ENCODE results near the gene CDH23. TPM values are rescaled to one million over a fixed set of nuclear protein-coding genes. Genes with fewer than 3 reads are reported as not detected.

The CDH23 gene
- total RNA-seq, 1 experiment from 2014 or later: 0.34 TPM

DNA sequence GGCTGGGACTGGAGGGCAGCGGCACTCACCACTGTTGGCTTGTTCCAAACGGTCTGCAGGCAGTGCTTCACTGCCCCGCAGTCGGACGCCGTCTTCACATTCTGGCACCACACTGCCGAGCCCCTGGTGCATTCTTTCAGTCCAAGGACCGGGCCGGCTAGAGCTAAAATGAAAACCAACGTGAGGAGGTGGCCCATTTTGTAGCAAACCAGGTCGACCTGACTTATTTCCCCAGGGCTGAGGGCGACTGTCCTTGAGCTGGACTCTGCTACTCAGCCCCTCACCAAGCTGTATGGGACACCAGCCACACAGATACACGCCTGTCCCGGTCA is 437.6 kb downstream of the CDH23 start:
- peaks cover 40% of the 10 kb centered on the region for H3K4me1 ChIP-seq
- CTCF ChIA-PET: interaction anchor here (0.5 to 1.5 kb wide), 2 partner anchors 15 to 62 kb away, joined by 3 read pairs; no protein-coding TSS in a partner anchor
- H3K9me3 ChIP-seq: no peaks in the 10 kb centered on the region
- Mint-ChIP-seq H3K4me3 (ENCODE audit: unreplicated experiment) (no peak overlapping the region), H3K4me1 (ENCODE audit: low read depth, unreplicated experiment) (peaks cover 37% of the 10 kb centered on the region), H3K36me3 (ENCODE audit: insufficient read depth, unreplicated experiment) (peaks cover 88% of the 10 kb centered on the region), H3K9me3 (ENCODE audit: unreplicated experiment) (no peaks in the 10 kb centered on the region), H3K27me3 (ENCODE audit: insufficient read depth, unreplicated experiment) (no peaks in the 10 kb centered on the region), H3K27ac (ENCODE audit: unreplicated experiment) (no peak overlapping the region)
- no TSS peak for BruUV-seq (replicated peaks)
- POLR2A ChIA-PET: no interaction called here
- H3K27me3 ChIP-seq (replicated peaks; ENCODE audit: control insufficient read depth, insufficient read depth, low read length): no peaks in the 10 kb centered on the region
- H3K4me3 ChIP-seq (ENCODE audit: low read depth, low read length): no peak overlapping the region
- intact Hi-C loops (cut with micrococcal nuclease; ENCODE audit: unreplicated experiment): no loop called here
- DNase-seq: no peak
- TF ChIP-seq, protein P1, sequence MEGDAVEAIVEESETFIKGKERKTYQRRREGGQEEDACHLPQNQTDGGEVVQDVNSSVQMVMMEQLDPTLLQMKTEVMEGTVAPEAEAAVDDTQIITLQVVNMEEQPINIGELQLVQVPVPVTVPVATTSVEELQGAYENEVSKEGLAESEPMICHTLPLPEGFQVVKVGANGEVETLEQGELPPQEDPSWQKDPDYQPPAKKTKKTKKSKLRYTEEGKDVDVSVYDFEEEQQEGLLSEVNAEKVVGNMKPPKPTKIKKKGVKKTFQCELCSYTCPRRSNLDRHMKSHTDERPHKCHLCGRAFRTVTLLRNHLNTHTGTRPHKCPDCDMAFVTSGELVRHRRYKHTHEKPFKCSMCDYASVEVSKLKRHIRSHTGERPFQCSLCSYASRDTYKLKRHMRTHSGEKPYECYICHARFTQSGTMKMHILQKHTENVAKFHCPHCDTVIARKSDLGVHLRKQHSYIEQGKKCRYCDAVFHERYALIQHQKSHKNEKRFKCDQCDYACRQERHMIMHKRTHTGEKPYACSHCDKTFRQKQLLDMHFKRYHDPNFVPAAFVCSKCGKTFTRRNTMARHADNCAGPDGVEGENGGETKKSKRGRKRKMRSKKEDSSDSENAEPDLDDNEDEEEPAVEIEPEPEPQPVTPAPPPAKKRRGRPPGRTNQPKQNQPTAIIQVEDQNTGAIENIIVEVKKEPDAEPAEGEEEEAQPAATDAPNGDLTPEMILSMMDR (IDR thresholded peaks at IDR 0.05; ENCODE audit: insufficient read depth in 1 of 2, low read depth in 1 of 2, low read length in 1 of 2, severe bottlenecking in 1 of 2, unreplicated experiment in 1 of 2): no peak
- H3K36me3 ChIP-seq (ENCODE audit: control insufficient read depth, insufficient read depth, low read length): peaks cover 17% of the 10 kb centered on the region

DNA sequence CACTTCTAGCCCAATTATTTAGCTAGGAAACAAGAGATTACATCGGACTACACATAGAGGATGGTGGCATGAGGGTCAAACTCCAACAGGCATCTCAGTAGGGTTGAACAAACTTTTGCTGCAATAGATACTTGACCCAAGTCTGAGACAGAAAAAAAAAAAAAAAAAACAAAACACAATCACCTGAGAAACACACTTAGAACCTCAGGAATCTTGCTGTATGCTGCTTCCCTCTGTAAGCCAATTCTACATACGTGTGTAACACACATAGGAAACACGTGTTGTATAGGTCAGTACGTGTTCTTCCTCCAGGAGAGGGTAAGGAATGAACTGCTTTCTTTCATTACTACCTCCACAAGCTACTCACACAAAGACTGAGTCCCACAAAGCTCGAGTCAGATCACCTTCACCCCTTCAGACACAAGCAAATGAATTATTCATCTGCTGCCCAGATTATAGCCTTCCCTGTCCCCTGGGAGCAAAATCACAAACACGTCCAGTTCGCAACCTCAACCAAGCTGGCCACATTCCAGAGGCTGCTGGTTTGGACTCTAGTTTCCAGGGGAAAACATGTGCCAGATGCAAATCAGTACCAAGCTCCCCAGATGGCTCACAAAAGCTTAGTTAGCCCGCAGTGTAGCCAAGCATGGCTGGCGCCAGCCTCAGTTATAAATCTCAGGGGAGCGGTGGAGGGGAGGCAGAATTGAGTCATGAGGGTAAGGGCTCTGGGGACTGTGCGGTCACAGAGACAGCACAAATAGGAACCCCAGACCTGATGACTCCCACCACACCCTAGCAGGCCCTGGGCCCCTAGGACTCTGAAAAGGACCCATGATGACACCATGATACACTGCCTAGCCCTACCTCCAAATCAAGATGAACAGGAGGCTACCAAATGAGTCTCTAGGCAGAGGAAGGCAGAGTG is 439.2 kb downstream of the CDH23 start:
- Mint-ChIP-seq H3K9me3 (ENCODE audit: unreplicated experiment) (no peaks in the 10 kb centered on the region), H3K36me3 (ENCODE audit: insufficient read depth, unreplicated experiment) (peaks cover 74% of the 10 kb centered on the region), H3K27me3 (ENCODE audit: insufficient read depth, unreplicated experiment) (no peaks in the 10 kb centered on the region), H3K27ac (ENCODE audit: unreplicated experiment) (peak overlapping the region; percentile 46), H3K4me1 (ENCODE audit: low read depth, unreplicated experiment) (peaks cover 48% of the 10 kb centered on the region), H3K4me3 (ENCODE audit: unreplicated experiment) (no peak overlapping the region)
- DNase-seq: no peak
- ChIA-PET POLR2A (interaction anchor here (0.8 kb wide), 1 partner anchor 15 kb away, joined by 4 read pairs; the partner anchor contains the start of gene PSAP), CTCF (interaction anchor here (0.7 to 1.2 kb wide), 3 partner anchors 60 to 1694 kb away, joined by 4 to 9 read pairs (median 5); no protein-coding TSS in a partner anchor)
- no TSS peak for BruUV-seq (replicated peaks)
- Histone ChIP-seq H3K4me1 (peaks cover 56% of the 10 kb centered on the region), H3K27me3 (replicated peaks; ENCODE audit: control insufficient read depth, insufficient read depth, low read length) (no peaks in the 10 kb centered on the region), H3K36me3 (ENCODE audit: control insufficient read depth, insufficient read depth, low read length) (peaks cover 11% of the 10 kb centered on the region), H3K9me3 (no peaks in the 10 kb centered on the region), H3K4me3 (ENCODE audit: low read depth, low read length) (no peak overlapping the region)
- TF ChIP-seq, protein P1 (IDR thresholded peaks at IDR 0.05; ENCODE audit: insufficient read depth in 1 of 2, low read depth in 1 of 2, low read length in 1 of 2, severe bottlenecking in 1 of 2, unreplicated experiment in 1 of 2): no peak
- intact Hi-C loops (cut with micrococcal nuclease; ENCODE audit: unreplicated experiment): loop anchor here (2.0 kb wide), 1 partner anchor 1693 kb away; no protein-coding TSS in a partner anchor

DNA sequence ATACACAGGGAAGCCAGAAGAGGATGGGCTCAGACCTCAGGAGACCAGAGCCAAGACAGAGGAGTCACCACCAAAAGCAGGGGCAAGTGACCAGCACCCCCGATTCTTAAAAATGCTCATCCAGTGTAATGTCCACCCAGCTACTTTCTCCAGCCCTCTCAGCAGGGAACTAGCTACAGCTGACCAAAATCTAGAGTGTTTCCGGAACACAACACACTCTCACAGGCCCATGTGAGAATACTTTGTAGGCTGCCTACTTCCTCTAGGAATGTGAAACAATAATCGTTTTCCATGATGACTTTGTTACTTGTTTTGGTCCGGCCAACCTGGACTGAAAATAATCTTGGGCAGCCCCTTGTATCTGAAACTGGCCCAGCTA is 439.9 kb downstream of the CDH23 start:
- H3K4me3 ChIP-seq (ENCODE audit: low read depth, low read length): no peak overlapping the region
- no peaks in the 10 kb centered on the region for H3K9me3 ChIP-seq
- Mint-ChIP-seq H3K36me3 (ENCODE audit: insufficient read depth, unreplicated experiment) (peaks cover 67% of the 10 kb centered on the region), H3K4me3 (ENCODE audit: unreplicated experiment) (no peak overlapping the region), H3K4me1 (ENCODE audit: low read depth, unreplicated experiment) (peaks cover 48% of the 10 kb centered on the region), H3K9me3 (ENCODE audit: unreplicated experiment) (no peaks in the 10 kb centered on the region), H3K27ac (ENCODE audit: unreplicated experiment) (peak overlapping the region; percentile 46), H3K27me3 (ENCODE audit: insufficient read depth, unreplicated experiment) (no peaks in the 10 kb centered on the region)
- intact Hi-C loops (cut with micrococcal nuclease; ENCODE audit: unreplicated experiment): loop anchor here (2.0 kb wide), 1 partner anchor 1692 kb away; no protein-coding TSS in a partner anchor
- H3K36me3 ChIP-seq (ENCODE audit: control insufficient read depth, insufficient read depth, low read length): peaks cover 6% of the 10 kb centered on the region
- no TSS peak for BruUV-seq (replicated peaks)
- no peaks in the 10 kb centered on the region for H3K27me3 ChIP-seq (replicated peaks; ENCODE audit: control insufficient read depth, insufficient read depth, low read length)
- ChIA-PET CTCF (interaction anchor here (0.9 to 1.6 kb wide), 6 partner anchors 9 to 1693 kb away, joined by 3 to 15 read pairs (median 5); partner anchors contain the start of gene PSAP), POLR2A (interaction anchor here (0.8 to 1.5 kb wide), 1 partner anchor 15 kb away, joined by 4 read pairs; the partner anchor contains the start of gene PSAP)
- DNase-seq: no peak
- peaks cover 63% of the 10 kb centered on the region for H3K4me1 ChIP-seq
- TF ChIP-seq, protein P1 (IDR thresholded peaks at IDR 0.05; ENCODE audit: insufficient read depth in 1 of 2, low read depth in 1 of 2, low read length in 1 of 2, severe bottlenecking in 1 of 2, unreplicated experiment in 1 of 2): no peak

All from Caco-2 (cell line).